ENCODE measurements around the gene PARL.

DNA sequence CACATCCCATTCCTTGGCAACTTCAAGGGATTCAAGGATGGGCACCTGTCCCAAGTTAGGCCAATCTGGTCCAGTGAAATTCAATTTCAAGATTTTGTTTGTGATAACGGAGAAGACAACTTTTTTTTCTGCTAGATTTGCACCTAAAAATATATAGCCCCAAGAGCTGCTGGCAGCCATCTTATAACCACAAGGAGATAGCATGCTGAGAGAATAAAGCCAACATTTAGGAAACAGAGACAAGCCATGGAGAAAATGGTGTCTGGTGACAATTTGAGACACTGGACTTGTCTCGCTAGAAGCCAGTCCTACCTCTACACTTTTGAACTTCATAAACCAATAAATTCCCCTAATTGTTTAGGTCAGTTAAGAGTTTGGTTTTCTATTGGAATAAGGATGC lies 5.4 kb downstream of the PARL start:
- TF ChIP-seq, protein P1, sequence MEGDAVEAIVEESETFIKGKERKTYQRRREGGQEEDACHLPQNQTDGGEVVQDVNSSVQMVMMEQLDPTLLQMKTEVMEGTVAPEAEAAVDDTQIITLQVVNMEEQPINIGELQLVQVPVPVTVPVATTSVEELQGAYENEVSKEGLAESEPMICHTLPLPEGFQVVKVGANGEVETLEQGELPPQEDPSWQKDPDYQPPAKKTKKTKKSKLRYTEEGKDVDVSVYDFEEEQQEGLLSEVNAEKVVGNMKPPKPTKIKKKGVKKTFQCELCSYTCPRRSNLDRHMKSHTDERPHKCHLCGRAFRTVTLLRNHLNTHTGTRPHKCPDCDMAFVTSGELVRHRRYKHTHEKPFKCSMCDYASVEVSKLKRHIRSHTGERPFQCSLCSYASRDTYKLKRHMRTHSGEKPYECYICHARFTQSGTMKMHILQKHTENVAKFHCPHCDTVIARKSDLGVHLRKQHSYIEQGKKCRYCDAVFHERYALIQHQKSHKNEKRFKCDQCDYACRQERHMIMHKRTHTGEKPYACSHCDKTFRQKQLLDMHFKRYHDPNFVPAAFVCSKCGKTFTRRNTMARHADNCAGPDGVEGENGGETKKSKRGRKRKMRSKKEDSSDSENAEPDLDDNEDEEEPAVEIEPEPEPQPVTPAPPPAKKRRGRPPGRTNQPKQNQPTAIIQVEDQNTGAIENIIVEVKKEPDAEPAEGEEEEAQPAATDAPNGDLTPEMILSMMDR (IDR thresholded peaks at IDR 0.05 in 4 of 5, conservative IDR thresholded peaks at IDR 0.05 in 1 of 5): no peak
- no peak for TF ChIP-seq POLR2A (IDR thresholded peaks at IDR 0.05)
